ENCODE data around the gene SPG11.
"Not testable (repeated sequence)": the region's sequence is repeated elsewhere in the genome, so short reads cannot be mapped to it uniquely, and the experiment has no call there.

SPG11 gene

DNA sequence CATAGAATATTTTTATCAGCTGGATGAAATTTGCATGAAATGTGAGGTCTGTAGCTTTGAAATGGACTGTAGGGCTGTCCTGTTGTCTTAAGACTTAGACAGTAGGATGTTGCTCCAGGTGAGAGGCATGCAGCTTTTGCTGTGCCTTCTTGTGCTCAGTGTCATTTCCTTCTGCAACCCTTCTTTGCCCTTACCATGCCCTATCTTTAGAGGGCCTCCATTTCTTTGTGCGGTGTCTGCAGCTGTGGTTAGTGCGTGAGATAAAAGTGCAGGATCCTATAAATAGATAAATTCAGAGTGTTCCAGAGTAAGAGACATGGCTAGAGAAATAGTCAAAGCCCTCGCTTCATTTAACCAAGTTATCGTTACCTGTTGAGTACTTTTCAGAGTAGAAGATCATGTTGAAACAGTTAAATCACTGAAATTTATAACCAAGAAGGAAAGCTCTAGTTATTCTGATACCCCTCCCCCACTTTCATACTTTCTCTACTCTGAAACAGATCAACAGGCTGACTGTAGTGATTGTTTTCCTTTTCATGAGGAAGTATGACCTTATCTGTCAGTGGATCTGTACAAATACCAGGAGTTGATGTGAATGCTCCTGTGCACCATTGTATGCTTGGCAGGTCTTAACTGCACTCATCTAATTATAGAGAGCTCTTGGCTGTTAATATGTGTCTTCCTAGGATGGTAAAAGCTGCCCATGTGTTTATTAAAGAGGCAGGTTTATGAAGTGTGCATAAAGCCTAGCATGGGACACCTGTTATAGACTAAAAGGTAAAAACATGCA lies 108.3 kb downstream of the SPG11 start:
- no peak for FAIRE-seq

GRCh38 chr15:44550734-44551133 lies 112.7 kb downstream of the SPG11 start:
- FAIRE-seq: no peak

GRCh38 chr15:44550256-44550655 lies 113.2 kb downstream of the SPG11 start:
- FAIRE-seq: peak; percentile 37

DNA sequence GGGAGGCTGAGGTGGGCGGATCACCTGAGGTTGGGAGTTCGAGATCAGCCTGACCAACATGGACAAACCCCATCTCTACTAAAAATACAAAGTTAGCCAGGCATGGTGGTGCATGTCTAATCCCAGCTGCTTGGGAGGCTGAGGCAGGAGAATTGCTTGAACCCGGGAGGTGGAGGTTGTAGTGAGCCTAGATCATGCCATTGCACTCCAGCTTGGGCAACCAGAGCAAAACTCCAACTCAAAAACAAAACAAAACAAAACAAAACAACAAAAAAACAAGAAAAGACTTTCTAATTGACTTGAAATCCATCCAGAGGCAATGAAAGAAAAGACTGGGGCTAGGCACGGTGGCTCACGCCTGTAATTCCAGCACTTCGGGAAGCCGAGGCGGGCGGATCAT lies 114.3 kb downstream of the SPG11 start:
- not testable (repeated sequence) for FAIRE-seq

DNA sequence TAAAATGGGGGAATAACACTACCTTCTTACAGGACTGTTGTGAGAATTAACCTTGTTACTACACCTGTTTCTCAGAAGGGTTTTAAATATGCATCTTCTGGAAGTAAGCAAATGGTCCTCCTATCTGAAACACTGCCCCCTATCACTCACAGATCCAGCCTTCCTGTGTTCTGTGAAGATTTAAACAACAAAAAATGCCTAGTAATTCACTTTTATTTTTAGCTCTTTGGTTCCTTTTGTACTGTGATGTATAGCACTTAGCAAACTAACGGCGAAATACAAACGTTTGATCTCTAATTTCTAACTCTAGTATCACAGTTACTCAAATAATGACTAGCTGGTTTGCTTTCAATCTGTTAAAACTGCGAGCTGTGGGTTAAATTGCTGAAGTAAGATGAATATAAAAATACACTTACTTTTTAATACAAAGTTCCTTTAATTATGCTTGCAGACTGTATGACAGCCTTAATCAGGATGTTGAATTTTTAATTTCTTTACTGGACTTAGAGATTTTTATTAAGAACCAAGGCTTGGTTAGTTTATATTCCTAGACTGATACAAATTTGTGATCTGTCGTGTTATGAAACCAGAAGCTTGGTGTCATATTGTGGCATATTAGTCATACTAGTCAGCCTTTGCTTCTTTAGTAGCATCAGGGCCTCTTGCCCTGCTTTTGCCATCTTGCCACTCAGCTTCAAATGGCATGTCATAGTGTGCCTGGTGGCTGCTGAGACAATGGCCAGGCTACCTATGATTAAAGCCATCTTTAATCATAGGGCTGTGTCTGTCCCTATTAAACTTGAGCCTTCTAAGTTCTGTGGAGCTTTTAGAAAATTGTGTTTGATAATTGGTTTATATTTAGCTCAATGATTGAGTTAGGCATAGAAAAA lies 117.3 kb downstream of the SPG11 start:
- no peak for FAIRE-seq

DNA sequence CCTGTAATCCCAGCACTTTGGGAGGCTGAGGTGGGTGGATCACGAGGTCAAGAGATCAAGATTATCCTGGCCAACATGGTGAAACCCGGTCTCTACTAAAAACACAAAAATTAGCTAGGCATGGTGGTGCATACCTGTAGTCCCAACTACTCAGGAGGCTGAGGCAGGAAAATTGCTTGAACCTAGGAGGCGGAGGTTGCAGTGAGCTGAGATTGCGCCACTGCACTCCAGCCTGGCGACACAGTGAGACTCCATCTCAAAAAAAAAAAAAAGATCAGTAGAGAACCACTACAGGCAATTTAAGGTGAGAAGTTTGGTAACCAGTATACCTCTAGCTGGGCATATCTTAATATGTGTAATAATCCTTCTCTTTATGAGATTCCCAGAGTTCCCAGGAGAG lies 118.7 kb downstream of the SPG11 start:
- FAIRE-seq: not testable (repeated sequence)

- no peak for FAIRE-seq
These were observed 120.9 kb downstream of the SPG11 start for GRCh38 chr15:44542596-44542995.

DNA sequence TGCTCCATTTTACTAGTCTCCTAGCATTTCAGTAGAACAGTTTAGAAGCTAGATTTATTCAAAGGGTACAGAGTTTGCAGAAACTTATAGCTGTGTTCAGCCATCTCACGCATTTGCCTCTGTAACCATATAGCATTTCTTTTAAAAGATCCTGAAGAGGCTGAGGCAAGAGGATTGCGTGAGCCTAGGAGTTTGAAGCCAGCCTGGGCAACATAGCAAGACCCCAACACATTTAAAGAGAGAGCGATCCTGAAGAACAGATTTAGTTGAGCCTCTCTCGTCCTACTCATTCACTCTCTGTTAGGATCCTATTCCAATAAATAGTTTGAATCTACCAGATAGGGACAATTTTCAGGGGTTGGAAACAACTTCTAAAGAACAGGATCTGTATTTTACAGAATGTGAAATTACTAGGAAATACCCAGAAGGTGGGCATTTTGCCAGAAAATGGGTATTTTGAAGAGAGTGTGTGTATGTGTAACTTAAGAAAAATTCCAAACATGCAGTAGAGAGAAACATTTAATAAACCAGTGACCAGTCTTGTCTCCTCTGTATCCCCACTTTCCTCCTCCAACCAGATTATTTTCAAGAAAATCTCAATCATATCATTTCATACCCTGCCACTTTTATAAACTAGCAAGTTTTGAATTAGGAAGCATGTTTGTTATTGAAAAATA lies 122.0 kb downstream of the SPG11 start:
- FAIRE-seq: no peak

- no peak for FAIRE-seq
These were observed 125.7 kb downstream of the SPG11 start for GRCh38 chr15:44537735-44538240.

GRCh38 chr15:44536962-44537734 lies 126.3 kb downstream of the SPG11 start, which contains the start of gene EIF3J:
Gene EIF3J (plus strand): TSS chr15:44537147. CDS start chr15:44537195, 48 bp downstream.
- FAIRE-seq: no peak

DNA sequence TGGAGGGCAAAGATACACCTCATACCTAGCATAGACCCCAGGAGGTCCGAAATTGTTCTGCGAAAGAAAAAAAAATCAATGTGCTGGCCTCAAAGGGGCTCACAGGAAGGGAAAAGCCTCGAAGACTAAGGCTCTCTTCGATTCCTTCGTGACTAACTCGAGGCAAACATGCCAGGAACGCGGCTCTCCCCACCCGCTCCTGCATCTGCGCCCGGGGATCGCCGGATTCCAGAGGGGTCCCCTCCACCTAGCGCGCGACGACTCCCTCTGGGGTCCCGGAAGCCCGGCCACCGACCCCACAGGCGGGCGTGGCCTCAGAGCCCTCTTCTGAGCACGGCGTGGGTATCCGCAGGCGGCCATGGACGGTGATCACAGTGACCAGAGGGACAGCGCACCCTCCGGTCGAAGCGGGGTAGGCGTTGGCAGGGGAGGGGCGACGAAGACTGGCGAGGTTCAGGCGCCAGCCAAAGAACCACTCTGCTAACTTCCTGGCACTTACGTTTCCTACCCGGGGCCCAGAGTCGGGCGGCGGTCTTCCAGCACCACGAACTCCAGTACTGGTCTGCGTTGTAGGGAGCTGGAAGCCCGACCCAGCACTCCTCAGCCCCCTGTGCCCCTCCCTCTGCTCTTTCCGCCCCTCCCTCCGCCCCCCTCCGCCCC lies 127.0 kb downstream of the SPG11 start:
- no peak for FAIRE-seq

GRCh38 chr15:44535523-44536301 lies 127.8 kb downstream of the SPG11 start:
- no peak for FAIRE-seq

DNA sequence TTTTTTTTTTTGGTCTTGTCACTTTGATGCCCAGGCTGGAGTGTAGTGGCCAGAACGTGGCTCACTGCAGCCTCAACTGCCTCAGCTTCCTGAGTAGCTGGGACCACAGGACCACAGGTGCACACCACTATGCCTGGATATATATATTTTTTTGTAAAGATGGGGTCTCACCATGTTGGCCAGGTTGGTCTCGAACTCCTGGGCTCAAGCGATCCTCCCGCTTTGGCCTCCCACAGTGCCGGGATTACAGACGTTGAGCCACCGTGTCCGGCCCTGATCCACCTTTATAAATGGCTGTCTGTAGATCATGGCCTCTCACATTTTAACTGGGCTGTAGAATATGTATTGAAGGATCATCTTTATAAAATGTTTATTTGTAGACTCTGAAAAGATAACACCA lies 128.4 kb downstream of the SPG11 start:
- FAIRE-seq: no peak

- FAIRE-seq: no peak
These were observed 130.8 kb downstream of the SPG11 start for GRCh38 chr15:44532689-44533088.

DNA sequence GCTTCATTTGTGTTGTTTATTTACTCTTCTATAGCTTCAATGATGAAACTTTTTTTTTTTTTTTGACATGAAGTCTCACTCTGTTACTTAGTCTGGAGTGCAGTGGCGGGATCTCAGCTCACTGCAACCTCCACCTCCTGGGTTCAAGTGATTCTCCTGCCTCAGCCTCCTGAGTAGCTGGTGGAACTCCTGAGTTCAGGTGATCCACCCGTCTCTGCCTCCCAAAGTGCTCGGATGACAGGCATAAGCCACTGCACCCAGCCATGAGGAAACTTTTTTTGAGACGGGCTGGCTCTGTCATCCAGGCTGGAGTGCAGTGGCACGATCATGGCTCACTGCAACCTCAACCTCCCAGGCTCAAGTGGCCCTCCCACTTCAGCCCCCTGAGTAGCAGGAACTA lies 131.2 kb downstream of the SPG11 start:
- FAIRE-seq: not testable (repeated sequence)

- FAIRE-seq: no peak
These were observed 132.8 kb downstream of the SPG11 start for GRCh38 chr15:44530653-44531052.

DNA sequence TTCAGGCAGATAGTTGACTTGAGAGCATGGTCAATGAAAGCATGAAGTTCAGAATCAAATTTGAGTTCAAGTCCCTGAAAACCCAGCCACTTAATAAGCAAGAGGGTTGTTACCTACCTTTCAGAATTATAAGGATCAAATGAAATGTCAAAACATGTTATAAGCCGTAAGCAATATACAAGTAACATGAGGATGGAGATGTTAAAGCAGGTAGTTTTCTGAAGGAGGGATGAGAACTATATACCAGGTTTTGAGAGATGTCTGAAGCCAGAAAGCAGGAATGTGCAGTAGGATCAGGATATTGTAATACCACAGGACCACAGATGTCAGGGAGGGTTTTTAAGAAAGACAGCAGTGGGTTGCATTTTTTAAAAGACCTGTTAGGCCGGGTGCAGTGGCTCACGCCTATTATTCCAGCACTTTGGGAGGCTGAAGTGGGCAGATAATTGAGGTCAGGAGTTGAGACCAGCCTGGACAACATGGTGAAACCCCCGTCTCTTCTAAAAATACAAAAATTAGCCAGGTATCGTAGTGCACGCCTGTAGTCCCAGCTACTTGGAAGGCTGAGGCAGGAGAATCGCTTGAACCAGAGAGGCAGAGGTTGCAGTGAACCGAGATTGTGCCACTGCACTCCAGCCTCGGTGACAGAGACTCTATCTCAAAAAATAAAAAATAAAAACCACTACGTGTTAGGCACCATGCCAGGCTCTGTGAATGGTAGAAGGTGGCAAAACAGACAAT lies 133.4 kb downstream of the SPG11 start:
- no peak for FAIRE-seq

GRCh38 chr15:44527241-44527640 lies 136.2 kb downstream of the SPG11 start:
- FAIRE-seq: no peak

- no peak for FAIRE-seq
These were observed 138.4 kb downstream of the SPG11 start for GRCh38 chr15:44525018-44525417.

DNA sequence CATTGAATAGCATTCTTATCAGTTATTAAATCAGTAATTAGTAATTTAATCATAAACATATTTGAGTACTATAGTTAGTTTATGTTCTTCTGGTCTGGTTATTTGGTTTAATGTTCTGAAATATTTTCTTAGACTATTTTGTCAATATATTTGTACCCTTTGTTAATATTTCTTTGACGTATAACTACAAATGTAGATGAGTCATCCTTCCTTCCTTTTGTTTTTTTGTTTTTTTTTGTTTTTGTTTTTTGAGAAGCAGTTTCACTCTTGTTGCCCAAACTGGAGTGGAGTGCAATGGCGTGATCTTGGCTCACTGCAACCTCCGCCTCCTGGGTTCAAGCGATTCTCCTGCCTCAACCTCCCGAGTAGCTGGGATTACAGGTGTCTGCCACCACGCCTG lies 143.9 kb downstream of the SPG11 start:
- FAIRE-seq: peak; percentile 68
